Esophagus muscularis mucosa (tissue), 4 donors: ENCODE results near the gene CPD. TPM values are rescaled to one million over a fixed set of nuclear protein-coding genes. Genes with fewer than 3 reads are reported as not detected.

ENCODE experiments used
- DNase-seq: peaks from one replicate; pipeline ENCODE4 v3.0.0-alpha.2; 2017; ENCODE audit errors: extremely low spot score
- H3K27ac ChIP-seq, 4 donors: fragments of 200-600 bp; sonication (generic); replicated peaks in 1 of 4; 1 replicate in 3 of 4; 2 replicates in 1 of 4; pipeline ENCODE4 v1.5.1; 2016 to 2019; ENCODE audit warnings: mild to moderate bottlenecking in 1 of 4
- H3K27me3 ChIP-seq, 4 donors: fragments of 200-600 bp; sonication (generic); one replicate each; pipeline versions ENCODE4 v1.5.1 to v1.6.0; 2016 to 2019
- H3K36me3 ChIP-seq, 4 donors: fragments of 200-600 bp; sonication (generic); one replicate each; pipeline ENCODE4 v1.5.1; 2016 to 2019
- H3K4me1 ChIP-seq, 4 donors: fragments of 200-600 bp; sonication (generic); one replicate each; pipeline ENCODE4 v1.5.1; 2016 to 2019
- H3K4me3 ChIP-seq, 4 donors: fragments of 200-600 bp; sonication (generic); 1 replicate in 2 of 4; 2 replicates in 2 of 4; pipeline ENCODE4 v1.5.1; 2016 to 2019; ENCODE audit warnings: mild to moderate bottlenecking in 4 of 4, moderate library complexity in 1 of 4
- H3K9me3 ChIP-seq, 4 donors: fragments of 200-600 bp; sonication (generic); 1 replicate in 3 of 4; 2 replicates in 1 of 4; pipeline ENCODE4 v1.5.1; 2016 to 2019
- EP300 ChIP-seq: sonication (generic); formaldehyde crosslinking; IDR thresholded peaks from one replicate; pipeline ENCODE4 v1.6.1; 2017; ENCODE audit warnings: antibody characterized with exemption
- POLR2A ChIP-seq: fragments of 450-650 bp; IDR thresholded peaks from one replicate; pipeline ENCODE4 v1.6.1; 2017; ENCODE audit warnings: antibody characterized with exemption, moderate library complexity, mild to moderate bottlenecking, low read depth
- POLR2AphosphoS5 ChIP-seq, 2 donors: sonication (generic); formaldehyde crosslinking; IDR thresholded peaks; one replicate each; pipeline ENCODE4 v1.6.1; 2017; ENCODE audit warnings: antibody characterized with exemption in 2 of 2
- WGBS: methylation state at CpG from one replicate; pipeline ENCODE4 v1.1.5; 2018; 5-methylcytosine and 5-hydroxymethylcytosine counted together
- intact Hi-C: fragments of 100-400 bp; cut with DNase I; formaldehyde crosslinking; loops from one replicate; pipeline ENCODE4 v1.15.1; 2023
- total RNA-seq, 4 donors: library from RNA; depleted of rRNA; stranded (reverse); fragments of >200 nt; gene quantifications; one replicate each; pipeline versions ENCODE4 v1.1.0 to v1.2.1, GENCODE V29; 2016
- TF ChIP-seq, protein P1 (sequence below), 3 experiments: fragments of 200-600 bp in 2 of 3; fragments of 450-650 bp in 1 of 3; sonication (generic) in 2 of 3; IDR thresholded peaks; one replicate each; pipeline ENCODE4 v1.5.1; 2017 to 2019; ENCODE audit warnings: antibody characterized with exemption in 3 of 3, mild to moderate bottlenecking in 2 of 3, moderate library complexity in 1 of 3

Gene CPD
- total RNA-seq, 4 donors from 2014 or later: 67.0 to 141 (median 95.1) TPM

DNA sequence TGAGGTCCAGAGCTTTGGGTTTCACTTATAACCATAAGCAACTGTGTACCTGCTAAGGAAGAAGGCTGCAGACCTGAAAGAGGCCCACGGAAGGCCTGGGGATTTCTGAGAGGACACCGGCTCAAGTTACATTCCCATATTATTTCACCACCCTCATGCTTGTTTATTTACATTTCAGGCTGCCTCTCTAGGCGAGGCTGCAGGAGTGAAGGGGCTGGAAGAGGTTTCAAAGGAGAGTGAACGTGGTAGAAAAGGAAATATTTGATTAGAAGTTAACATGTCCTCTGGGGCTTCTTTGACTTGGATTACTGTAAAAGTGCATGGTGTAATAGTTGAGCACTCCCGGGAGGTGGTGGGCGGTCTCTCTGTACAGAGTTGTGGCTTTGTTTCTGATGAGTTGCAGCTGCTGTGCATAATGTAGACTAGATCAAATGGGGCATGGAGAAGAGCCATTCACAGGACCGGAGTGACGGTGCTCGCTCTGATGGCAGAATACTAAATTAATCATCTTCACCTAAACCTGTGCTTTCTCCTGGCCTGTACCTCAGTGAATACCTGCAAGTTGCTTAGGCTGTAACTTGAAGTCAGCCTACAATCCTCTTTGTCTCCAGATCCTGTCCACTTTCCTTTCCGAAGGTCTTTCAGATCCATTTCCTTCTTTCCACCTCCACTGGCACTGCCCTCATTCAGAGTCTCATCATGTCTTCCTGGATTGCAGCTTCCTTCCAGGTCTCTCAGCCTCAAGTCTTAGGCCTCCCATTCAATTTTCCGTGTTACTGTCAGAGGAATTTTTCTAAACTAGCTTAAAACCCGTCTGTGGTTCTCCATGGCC is 1.9 kb upstream of the CPD start:
- H3K4me3 ChIP-seq: no peak overlapping the region
- no peaks in the 10 kb centered on the region for H3K27me3 ChIP-seq
- peaks cover 0 to 42% (median 39%) of the 10 kb centered on the region in 4 donors for H3K4me1 ChIP-seq
- WGBS: 50% methylated on average over 12 of the region's 12 CpGs
- H3K9me3 ChIP-seq: no peaks in the 10 kb centered on the region
- H3K36me3 ChIP-seq: no peaks in the 10 kb centered on the region
- H3K27ac ChIP-seq: peak overlapping the region; percentile 96 to 98 (median 97)
- intact Hi-C loops: loop anchor here (10.0 kb wide), 1 partner anchor 82 kb away; the partner anchor contains the start of gene BLMH
- DNase-seq: no peak
- TF ChIP-seq POLR2AphosphoS5 (IDR thresholded peaks at IDR 0.05): peak in 1 of 2 donors; percentile 34
- TF ChIP-seq POLR2A: no peak
- TF ChIP-seq, protein P1, sequence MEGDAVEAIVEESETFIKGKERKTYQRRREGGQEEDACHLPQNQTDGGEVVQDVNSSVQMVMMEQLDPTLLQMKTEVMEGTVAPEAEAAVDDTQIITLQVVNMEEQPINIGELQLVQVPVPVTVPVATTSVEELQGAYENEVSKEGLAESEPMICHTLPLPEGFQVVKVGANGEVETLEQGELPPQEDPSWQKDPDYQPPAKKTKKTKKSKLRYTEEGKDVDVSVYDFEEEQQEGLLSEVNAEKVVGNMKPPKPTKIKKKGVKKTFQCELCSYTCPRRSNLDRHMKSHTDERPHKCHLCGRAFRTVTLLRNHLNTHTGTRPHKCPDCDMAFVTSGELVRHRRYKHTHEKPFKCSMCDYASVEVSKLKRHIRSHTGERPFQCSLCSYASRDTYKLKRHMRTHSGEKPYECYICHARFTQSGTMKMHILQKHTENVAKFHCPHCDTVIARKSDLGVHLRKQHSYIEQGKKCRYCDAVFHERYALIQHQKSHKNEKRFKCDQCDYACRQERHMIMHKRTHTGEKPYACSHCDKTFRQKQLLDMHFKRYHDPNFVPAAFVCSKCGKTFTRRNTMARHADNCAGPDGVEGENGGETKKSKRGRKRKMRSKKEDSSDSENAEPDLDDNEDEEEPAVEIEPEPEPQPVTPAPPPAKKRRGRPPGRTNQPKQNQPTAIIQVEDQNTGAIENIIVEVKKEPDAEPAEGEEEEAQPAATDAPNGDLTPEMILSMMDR (IDR thresholded peaks at IDR 0.05): no peak
- TF ChIP-seq EP300: no peak

DNA sequence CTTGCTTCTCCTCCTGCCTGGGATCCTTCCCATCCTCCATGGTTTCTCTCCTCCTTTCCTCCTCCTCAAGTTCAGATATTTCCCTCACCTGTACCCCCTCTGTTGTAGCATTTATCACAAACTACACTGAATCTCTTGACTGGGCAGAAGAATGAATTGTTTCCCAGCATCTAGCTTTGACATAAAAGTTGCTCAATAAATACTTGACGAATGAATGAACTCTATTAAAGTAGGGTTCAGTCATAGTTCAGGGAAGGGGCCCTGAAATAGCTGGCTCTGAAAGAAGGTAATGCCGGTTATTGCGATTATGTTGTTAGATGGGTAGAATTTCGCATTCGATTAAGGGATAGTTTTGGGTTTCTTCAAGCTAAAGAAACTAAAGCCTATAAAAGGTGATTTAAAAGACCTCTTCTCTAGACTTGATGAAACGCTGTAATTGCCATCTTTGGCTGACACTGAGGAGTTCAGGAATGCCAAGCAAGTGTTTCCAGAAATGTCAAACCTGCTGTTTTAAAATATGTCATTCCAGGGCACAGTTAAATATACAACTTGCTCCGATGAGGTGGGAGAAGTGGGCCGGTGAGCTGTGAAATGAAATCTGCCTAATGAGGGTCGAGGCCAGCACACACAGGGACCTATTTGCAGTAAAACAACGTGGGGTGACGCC is 1.0 kb upstream of the CPD start:
- Histone ChIP-seq H3K4me1 (peaks cover 2 to 51% (median 44%) of the 10 kb centered on the region in 4 donors), H3K27me3 (no peaks in the 10 kb centered on the region), H3K9me3 (no peaks in the 10 kb centered on the region), H3K4me3 (peak overlapping the region; percentile 82 to 98 (median 93)), H3K27ac (peak overlapping the region; percentile 96 to 98 (median 97)), H3K36me3 (no peaks in the 10 kb centered on the region)
- no peak for TF ChIP-seq EP300
- TF ChIP-seq, protein P1 (IDR thresholded peaks at IDR 0.05): no peak
- TF ChIP-seq POLR2AphosphoS5 (IDR thresholded peaks at IDR 0.05): no peak
- no peak for DNase-seq
- 52% methylated on average over 11 of the region's 11 CpGs for WGBS
- intact Hi-C loops: loop anchor here (10.0 kb wide), 1 partner anchor 83 kb away; the partner anchor contains the start of gene BLMH

DNA sequence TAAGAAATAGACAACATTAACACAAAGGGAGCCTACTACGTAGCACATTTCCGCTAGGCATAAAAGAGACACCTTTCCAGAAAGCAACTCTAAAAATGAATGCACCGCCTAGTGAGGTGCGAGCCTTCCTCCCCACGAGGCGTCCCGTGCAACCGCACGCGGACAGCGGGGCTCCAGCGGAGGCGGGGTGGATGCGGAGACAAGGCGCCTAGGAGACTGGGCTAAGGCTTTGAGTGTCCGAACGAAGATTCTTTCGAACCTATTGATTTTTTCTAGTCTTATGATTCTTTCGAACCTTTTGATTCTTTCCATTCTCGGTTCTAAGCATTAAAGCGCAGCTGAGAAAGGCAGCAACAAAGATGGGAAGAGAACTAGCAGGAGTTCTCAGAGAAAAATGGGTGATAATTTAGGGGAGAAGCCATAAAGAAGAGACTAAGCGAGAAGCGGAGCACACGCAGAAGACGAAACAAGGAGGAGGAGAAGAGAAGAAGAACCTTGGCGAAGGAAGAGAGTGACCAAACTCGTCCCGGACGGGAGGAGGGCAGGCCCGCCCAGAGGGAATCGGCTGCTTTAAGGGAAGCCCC is 394 bp upstream of the CPD start:
- Histone ChIP-seq H3K27ac (peak overlapping the region; percentile 96 to 98 (median 97)), H3K4me1 (peaks cover 4 to 57% (median 50%) of the 10 kb centered on the region in 4 donors), H3K9me3 (no peaks in the 10 kb centered on the region), H3K4me3 (peak overlapping the region; percentile 82 to 98 (median 93)), H3K36me3 (no peaks in the 10 kb centered on the region), H3K27me3 (no peaks in the 10 kb centered on the region)
- DNase-seq: no peak
- intact Hi-C loops: loop anchor here (10.0 kb wide), 1 partner anchor 84 kb away; the partner anchor contains the start of gene BLMH
- WGBS: 2% methylated on average over 31 of the region's 31 CpGs
- TF ChIP-seq, protein P1 (IDR thresholded peaks at IDR 0.05): peak in 1 of 3 experiments; percentile 18
- TF ChIP-seq POLR2A: no peak
- no peak for TF ChIP-seq POLR2AphosphoS5 (IDR thresholded peaks at IDR 0.05)
- TF ChIP-seq EP300: no peak

DNA sequence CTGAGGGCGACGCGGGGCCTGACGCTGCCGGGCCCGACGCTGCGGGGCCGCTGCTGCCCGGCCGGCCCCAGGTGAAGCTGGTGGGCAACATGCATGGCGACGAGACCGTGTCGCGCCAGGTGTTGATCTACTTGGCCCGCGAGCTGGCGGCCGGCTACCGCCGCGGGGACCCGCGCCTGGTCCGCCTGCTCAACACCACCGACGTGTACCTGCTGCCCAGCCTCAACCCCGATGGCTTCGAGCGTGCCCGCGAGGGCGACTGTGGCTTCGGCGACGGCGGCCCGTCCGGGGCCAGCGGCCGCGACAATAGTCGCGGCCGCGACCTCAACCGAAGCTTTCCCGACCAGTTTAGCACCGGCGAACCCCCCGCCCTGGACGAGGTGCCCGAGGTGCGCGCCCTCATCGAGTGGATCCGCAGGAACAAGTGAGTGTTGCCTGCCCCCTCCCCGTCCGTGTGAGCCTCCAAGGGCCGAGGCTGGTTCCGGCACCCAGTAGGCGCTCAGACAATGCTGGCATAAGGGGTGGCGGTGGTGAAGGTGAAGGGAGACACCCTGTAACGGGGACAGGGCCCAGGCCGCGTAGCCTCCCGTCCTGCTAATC is 676 bp downstream of the CPD start:
- H3K27me3 ChIP-seq: no peaks in the 10 kb centered on the region
- no peaks in the 10 kb centered on the region for H3K36me3 ChIP-seq
- peak overlapping the region; percentile 96 to 98 (median 97) for H3K27ac ChIP-seq
- no peaks in the 10 kb centered on the region for H3K9me3 ChIP-seq
- intact Hi-C loops: loop anchor here (10.0 kb wide), 1 partner anchor 85 kb away; the partner anchor contains the start of gene BLMH
- TF ChIP-seq POLR2A (no peak), POLR2AphosphoS5 (IDR thresholded peaks at IDR 0.05) (no peak), EP300 (no peak)
- TF ChIP-seq, protein P1 (IDR thresholded peaks at IDR 0.05): no peak
- H3K4me3 ChIP-seq: peak overlapping the region; percentile 82 to 98 (median 93)
- no peak for DNase-seq
- WGBS: 0% methylated on average over 1 of the region's 68 CpGs
- peaks cover 8 to 65% (median 55%) of the 10 kb centered on the region in 4 donors for H3K4me1 ChIP-seq
